CD4-positive, alpha-beta T cell treated with Interferon gamma for 1 hour (primary cell): ENCODE data around the gene HJURP.
"Not testable (repeated sequence)": the region's sequence is repeated elsewhere in the genome, so short reads cannot be mapped to it uniquely, and the experiment has no call there.

Experiments used
- DNase-seq: peaks from one replicate; pipeline ENCODE4 v3.0.0-alpha.2; 2020

The HJURP gene

GRCh38 chr2:233854241-233854981, at the start of gene HJURP:
TSS of gene HJURP (minus strand) at chr2:233854535. CDS start at chr2:233854500, 35 bp downstream.
- DNase-seq, result peak; percentile 88

- DNase-seq, result no peak
Measured at GRCh38 chr2:233901884-233902283, 47.5 kb upstream of the HJURP start.

- DNase-seq, result no peak
Measured at GRCh38 chr2:233901367-233901766, 47.0 kb upstream of the HJURP start.

- DNase-seq, result not testable (repeated sequence)
Measured at GRCh38 chr2:233896253-233896652, 41.9 kb upstream of the HJURP start.

- no peak for DNase-seq
Measured at GRCh38 chr2:233892793-233893192, 38.5 kb upstream of the HJURP start.

GRCh38 chr2:233882353-233882752, 28.0 kb upstream of the HJURP start:
- DNase-seq, result no peak

- DNase-seq, result not testable (repeated sequence)
Measured at GRCh38 chr2:233872125-233872524, 17.8 kb upstream of the HJURP start.

GRCh38 chr2:233871432-233871831, 17.1 kb upstream of the HJURP start:
- no peak for DNase-seq

- DNase-seq, result peak; percentile 58
Measured at GRCh38 chr2:233867993-233868532, 13.7 kb upstream of the HJURP start, which contains the start of gene MSL3B. TSS of gene MSL3B (minus strand) at chr2:233868386.

GRCh38 chr2:233866479-233866878, 12.1 kb upstream of the HJURP start:
- no peak for DNase-seq

GRCh38 chr2:233865838-233866237, 11.5 kb upstream of the HJURP start:
- DNase-seq, result no peak

- no peak for DNase-seq
Measured at GRCh38 chr2:233862261-233862768, 8.0 kb upstream of the HJURP start.

GRCh38 chr2:233858331-233858730, 4.0 kb upstream of the HJURP start:
- DNase-seq, result no peak

GRCh38 chr2:233857511-233858141, 3.3 kb upstream of the HJURP start:
- peak; percentile 25 for DNase-seq

- no peak for DNase-seq
Measured at GRCh38 chr2:233856184-233856583, 1.8 kb upstream of the HJURP start.

GRCh38 chr2:233855345-233855744, 1.0 kb upstream of the HJURP start:
- no peak for DNase-seq

- DNase-seq, result no peak
Measured at GRCh38 chr2:233853883-233854240, 473 bp downstream of the HJURP start.

- no peak for DNase-seq
Measured at GRCh38 chr2:233853353-233853752, 982 bp downstream of the HJURP start.

GRCh38 chr2:233852056-233852455, 2.3 kb downstream of the HJURP start:
- no peak for DNase-seq

- DNase-seq, result no peak
Measured at GRCh38 chr2:233851169-233851568, 3.2 kb downstream of the HJURP start.

- no peak for DNase-seq
Measured at GRCh38 chr2:233850745-233851144, 3.6 kb downstream of the HJURP start.

GRCh38 chr2:233849607-233850271, 4.6 kb downstream of the HJURP start:
- no peak for DNase-seq

- DNase-seq, result no peak
Measured at GRCh38 chr2:233848276-233848675, 6.1 kb downstream of the HJURP start.
